Measurements from ENCODE around the gene RPE65.
"Not testable (repeated sequence)": the region's sequence is repeated elsewhere in the genome, so short reads cannot be mapped to it uniquely, and the experiment has no call there.

RPE65 gene

DNA sequence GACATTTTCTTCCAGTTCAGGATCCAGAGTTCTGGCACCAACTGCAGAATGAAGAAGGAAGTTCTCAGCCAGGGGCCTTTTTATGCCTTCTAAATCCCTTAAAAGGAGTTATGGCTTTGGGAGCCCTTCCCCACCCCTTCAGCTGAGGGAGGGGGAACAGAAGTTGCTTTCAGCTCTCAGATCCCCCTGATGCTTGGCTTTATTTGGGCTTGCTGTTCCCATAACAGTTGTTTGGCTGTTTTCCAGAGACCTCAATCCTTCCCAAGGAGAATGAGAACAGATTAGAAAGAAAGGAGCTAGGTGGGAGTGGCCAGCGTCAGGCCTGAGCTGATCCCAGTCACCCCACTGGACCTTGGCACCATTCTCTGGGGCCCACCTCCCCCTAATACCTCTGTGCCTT, at the start of gene RPE65:
Gene RPE65, minus strand, starts transcription at position 54 of the 400 bp plus-strand sequence. Its CDS starts 49 bp downstream, at position 5.
- no peak for DNase-seq (ENCODE audit: low spot score)

GRCh38 chr1:68497358-68497698, 47.6 kb upstream of the RPE65 start:
- DNase-seq (ENCODE audit: low spot score): no peak

- DNase-seq (ENCODE audit: low spot score): peak; percentile 98
Measured at GRCh38 chr1:68496680-68497357, 47.1 kb upstream of the RPE65 start, which contains the start of gene DEPDC1. Gene DEPDC1 (minus strand): TSS chr1:68497082. CDS start chr1:68496999, 83 bp downstream.

- DNase-seq (ENCODE audit: low spot score): no peak
Measured at GRCh38 chr1:68495968-68496679, 46.4 kb upstream of the RPE65 start.

DNA sequence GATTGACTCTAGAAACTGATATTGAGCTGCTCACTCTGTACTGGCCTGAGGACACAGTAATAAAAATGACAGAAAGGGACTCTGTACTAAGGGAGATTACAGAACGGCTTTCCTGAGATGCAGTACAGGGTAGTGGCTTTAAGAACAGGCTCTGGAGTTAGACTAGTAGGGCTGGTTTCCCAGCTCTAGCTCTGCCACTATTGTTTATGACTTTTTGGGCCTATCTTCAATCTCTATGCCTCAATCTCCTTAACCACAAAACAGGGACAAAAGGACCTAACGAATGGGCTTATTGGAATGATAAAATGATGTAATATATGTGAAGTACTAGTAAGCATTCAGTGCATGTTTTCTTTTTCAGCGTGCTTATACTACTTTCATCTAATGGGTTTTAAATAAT, 45.8 kb upstream of the RPE65 start:
- no peak for DNase-seq (ENCODE audit: low spot score)

DNA sequence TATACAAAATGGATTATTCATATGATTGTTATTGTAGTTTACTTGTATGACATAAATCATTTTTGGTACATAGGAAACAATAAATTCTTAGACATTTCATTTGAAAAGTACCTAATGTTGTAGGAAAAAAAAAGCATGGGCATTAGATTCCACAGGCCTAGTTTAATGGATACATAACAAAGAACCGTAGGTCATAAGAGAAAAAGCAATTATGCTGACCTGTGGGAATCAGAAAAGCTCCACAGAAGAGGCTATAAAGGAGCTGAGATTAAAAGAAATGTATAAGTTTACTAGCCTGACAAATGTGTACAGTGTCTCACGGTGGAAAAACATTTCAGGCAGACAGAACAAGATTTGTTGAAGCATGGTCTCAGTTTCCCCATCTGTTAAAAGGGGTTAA, 43.4 kb upstream of the RPE65 start:
- no peak for DNase-seq (ENCODE audit: low spot score)

DNA sequence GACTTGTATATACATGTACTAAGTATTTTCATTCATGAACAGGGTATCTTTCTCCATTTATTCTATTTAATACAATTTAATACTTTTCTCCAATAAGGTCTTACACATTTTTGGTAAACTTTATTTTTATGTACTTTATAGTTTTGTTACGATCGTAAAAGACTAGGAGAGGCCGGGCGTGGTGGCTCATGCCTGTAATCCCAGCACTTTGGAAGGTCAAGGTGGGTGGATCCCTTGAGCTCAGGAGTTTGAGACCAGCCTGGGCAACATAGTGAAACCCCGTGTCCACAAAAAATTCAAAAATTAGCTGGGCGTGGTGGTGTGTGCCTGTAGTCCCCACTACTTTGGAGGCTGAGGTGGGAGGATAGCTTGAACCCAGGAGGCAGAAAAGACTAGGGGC, 42.5 kb upstream of the RPE65 start:
- not testable (repeated sequence) for DNase-seq (ENCODE audit: low spot score)

GRCh38 chr1:68490046-68490651, 40.4 kb upstream of the RPE65 start:
- no peak for DNase-seq (ENCODE audit: low spot score)

GRCh38 chr1:68485431-68486022, 35.8 kb upstream of the RPE65 start:
- DNase-seq (ENCODE audit: low spot score): no peak

GRCh38 chr1:68484618-68485017, 34.9 kb upstream of the RPE65 start:
- no peak for DNase-seq (ENCODE audit: low spot score)

DNA sequence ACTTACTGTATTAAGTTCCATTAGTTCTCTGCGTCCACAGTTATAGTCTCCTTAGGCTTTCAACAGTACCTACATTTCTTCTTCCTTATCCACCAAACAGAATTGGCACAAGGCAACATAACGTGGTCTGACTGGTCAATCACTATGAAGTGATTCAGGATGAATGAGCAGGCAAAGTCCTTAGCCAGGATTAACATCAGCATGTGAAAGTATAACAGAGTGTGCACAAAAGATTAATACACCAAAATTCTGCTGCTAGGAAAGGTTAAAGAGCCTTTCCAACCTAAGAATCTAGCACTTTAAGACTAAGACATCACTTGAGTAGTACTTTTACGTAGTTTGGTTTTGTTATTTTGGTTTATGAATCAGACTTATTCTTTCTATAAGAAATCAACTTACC, 31.3 kb upstream of the RPE65 start:
- no peak for DNase-seq (ENCODE audit: low spot score)

DNA sequence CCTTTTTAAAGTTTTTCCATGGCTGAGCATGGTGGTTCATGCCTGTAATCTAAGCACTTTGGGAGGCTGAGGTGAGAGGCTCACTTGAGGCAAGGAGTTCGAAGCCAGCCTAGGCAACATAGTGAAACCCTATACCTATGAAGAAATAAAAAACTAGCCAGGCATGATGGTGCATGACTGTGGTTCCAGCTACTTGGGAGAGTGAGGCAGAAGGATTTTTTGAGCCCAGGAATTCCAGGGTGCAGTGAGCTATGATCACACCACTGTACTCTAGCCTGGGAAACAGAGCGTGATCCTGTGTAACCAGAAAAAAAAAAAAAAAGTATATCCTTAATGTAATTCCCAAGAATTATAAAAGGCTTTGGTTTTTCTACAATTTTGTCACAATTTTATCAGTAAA, 29.7 kb upstream of the RPE65 start:
- no peak for DNase-seq (ENCODE audit: low spot score)

GRCh38 chr1:68478662-68479061, 28.9 kb upstream of the RPE65 start:
- DNase-seq (ENCODE audit: low spot score): no peak

- DNase-seq (ENCODE audit: low spot score): not testable (repeated sequence)
Measured at GRCh38 chr1:68476626-68477025, 26.9 kb upstream of the RPE65 start.

GRCh38 chr1:68473060-68473459, 23.3 kb upstream of the RPE65 start:
- DNase-seq (ENCODE audit: low spot score): no peak

DNA sequence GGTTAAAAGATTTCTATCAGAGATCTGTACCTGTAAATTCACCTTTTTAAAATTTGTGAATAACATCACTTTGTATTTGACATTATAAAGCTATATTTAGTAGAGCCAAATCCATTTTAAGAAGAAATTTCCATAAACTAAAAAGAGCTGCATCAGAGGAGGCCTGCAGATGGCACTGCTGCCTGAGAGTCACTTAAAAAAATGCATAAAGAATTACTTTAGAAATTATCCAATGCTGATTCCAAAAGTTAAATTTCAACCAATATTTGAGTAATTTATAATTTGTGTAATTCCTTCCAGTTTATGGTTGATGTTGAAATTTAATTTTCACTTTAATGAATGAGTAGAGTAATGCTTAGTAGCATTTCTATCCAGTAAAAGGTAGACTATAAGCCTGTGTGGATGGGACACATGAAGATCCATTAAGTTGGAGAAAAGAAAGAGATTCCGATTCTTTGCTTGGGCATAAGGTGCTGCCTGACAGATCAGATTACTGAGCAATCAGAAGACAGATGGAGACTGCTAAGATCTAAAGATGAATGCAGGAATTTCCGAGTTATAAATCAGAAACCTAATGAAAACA, 20.7 kb upstream of the RPE65 start:
- DNase-seq (ENCODE audit: low spot score): no peak

DNA sequence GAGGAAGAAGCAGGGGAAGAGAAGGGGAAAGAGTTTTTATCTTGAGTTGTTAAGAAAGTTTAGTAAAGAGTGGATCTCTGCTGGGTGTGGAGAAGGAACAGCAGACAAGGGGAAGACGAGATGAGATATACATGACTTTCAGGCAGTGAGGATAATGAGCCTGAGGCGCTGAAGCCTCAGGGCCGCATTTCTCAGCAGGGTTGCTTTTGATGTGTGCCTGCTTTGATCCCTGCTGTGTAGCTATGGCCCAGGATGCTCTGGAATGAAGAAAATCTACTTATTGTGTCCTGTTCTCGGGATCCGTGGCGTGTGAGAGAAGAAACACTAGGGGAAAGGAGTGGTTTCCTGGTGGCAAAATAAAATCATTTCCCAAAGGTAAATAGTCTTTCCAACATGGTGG, 15.1 kb upstream of the RPE65 start:
- no peak for DNase-seq (ENCODE audit: low spot score)

DNA sequence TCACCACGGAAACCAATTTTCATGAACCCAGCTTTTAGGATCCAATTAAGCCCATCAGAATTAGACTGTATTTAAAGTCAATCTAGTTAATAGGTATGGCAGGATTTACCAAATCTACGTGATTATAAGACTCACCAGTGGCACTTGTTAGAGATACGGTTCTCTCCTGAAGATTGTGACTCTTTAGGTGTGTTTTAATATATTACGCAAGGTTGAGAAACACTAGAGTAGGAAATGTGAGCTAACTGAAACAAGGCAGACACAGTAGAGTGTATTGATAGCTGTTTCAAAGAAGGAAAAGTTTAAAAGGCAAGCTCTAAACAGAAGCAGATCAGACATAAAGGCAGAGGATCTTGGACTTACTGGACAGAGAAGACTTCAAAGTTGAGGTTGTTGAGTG, 11.2 kb upstream of the RPE65 start:
- no peak for DNase-seq (ENCODE audit: low spot score)

GRCh38 chr1:68459796-68460195, 10.0 kb upstream of the RPE65 start:
- no peak for DNase-seq (ENCODE audit: low spot score)

- DNase-seq (ENCODE audit: low spot score): no peak
Measured at GRCh38 chr1:68459091-68459490, 9.3 kb upstream of the RPE65 start.

- no peak for DNase-seq (ENCODE audit: low spot score)
Measured at GRCh38 chr1:68456202-68456601, 6.4 kb upstream of the RPE65 start.

GRCh38 chr1:68454534-68454933, 4.8 kb upstream of the RPE65 start:
- no peak for DNase-seq (ENCODE audit: low spot score)
